Measurements from ENCODE around the gene UBA3. TPM values are rescaled to one million over a fixed set of nuclear protein-coding genes. Genes with fewer than 3 reads are reported as not detected.

Gene UBA3
- total RNA-seq, 4 donors from 2014 or later, result 37.2 to 77.7 (median 48.6) TPM

- H3K4me1 ChIP-seq, result peaks cover 25% of the 10 kb centered on the region
- DNase-seq (ENCODE audit: low spot score in 2 of 2), result peak; percentile 81 to 85
- no peak for TF ChIP-seq POLR2AphosphoS5 (IDR thresholded peaks at IDR 0.05)
- H3K36me3 ChIP-seq, result peaks cover 3% of the 10 kb centered on the region
- H3K9me3 ChIP-seq, result no peaks in the 10 kb centered on the region
- peak overlapping the region; percentile 61 for H3K4me3 ChIP-seq
- 2% methylated on average over 24 of the region's 36 CpGs for WGBS
- H3K27me3 ChIP-seq, result no peaks in the 10 kb centered on the region
- H3K27ac ChIP-seq, result peak overlapping the region; percentile 92
These were observed 67.3 kb downstream of the UBA3 start for GRCh38 chr3:69012800-69013252.

- H3K4me1 ChIP-seq, result peaks cover 25% of the 10 kb centered on the region
- peak in 1 of 2 donors; percentile 70 for DNase-seq (ENCODE audit: low spot score in 2 of 2)
- 41% methylated on average over 16 of the region's 22 CpGs for WGBS
These were observed 67.9 kb downstream of the UBA3 start for GRCh38 chr3:69012100-69012799.

GRCh38 chr3:69011096-69011730 is 69.0 kb downstream of the UBA3 start:
- TF ChIP-seq POLR2A (IDR thresholded peaks at IDR 0.05), result no peak
- TF ChIP-seq CTCF (IDR thresholded peaks at IDR 0.05), result no peak
- no peak for TF ChIP-seq POLR2AphosphoS5 (IDR thresholded peaks at IDR 0.05)
- no peak for TF ChIP-seq EP300 (IDR thresholded peaks at IDR 0.05)
- WGBS, result 94% methylated on average over 8 of the region's 8 CpGs
- Histone ChIP-seq H3K27me3 (no peaks in the 10 kb centered on the region), H3K9me3 (no peaks in the 10 kb centered on the region), H3K4me3 (no peak overlapping the region), H3K27ac (peak overlapping the region; percentile 92), H3K36me3 (peaks cover 9% of the 10 kb centered on the region), H3K4me1 (peaks cover 25% of the 10 kb centered on the region)
- no peak for DNase-seq (ENCODE audit: low spot score in 2 of 2)

More at GRCh38 chr3:69012100-69012799, 67.9 kb downstream of the UBA3 start:
- Histone ChIP-seq H3K27ac (peak overlapping the region; percentile 92), H3K4me3 (peak overlapping the region; percentile 61), H3K9me3 (no peaks in the 10 kb centered on the region), H3K36me3 (peaks cover 7% of the 10 kb centered on the region), H3K27me3 (no peaks in the 10 kb centered on the region)
- TF ChIP-seq POLR2A (IDR thresholded peaks at IDR 0.05) (no peak), POLR2AphosphoS5 (IDR thresholded peaks at IDR 0.05) (peak in 2 of 3 donors; percentile 15 to 16)

- no peak for DNase-seq (ENCODE audit: low spot score in 2 of 2)
- 45% methylated on average over 3 of the region's 3 CpGs for WGBS
- H3K4me1 ChIP-seq, result peaks cover 28% of the 10 kb centered on the region
- no peaks in the 10 kb centered on the region for H3K27me3 ChIP-seq
- H3K9me3 ChIP-seq, result no peaks in the 10 kb centered on the region
- TF ChIP-seq POLR2A (IDR thresholded peaks at IDR 0.05) (no peak), POLR2AphosphoS5 (IDR thresholded peaks at IDR 0.05) (no peak)
- H3K4me3 ChIP-seq, result no peak overlapping the region
- peaks cover 16% of the 10 kb centered on the region for H3K36me3 ChIP-seq
- no peak overlapping the region for H3K27ac ChIP-seq
These were observed 70.4 kb downstream of the UBA3 start for GRCh38 chr3:69009559-69010410.

GRCh38 chr3:69008980-69009379 is 71.2 kb downstream of the UBA3 start:
- H3K9me3 ChIP-seq, result no peaks in the 10 kb centered on the region
- no peak for DNase-seq (ENCODE audit: low spot score in 2 of 2)
- peaks cover 24% of the 10 kb centered on the region for H3K36me3 ChIP-seq
- H3K4me1 ChIP-seq, result peaks cover 23% of the 10 kb centered on the region
- H3K27ac ChIP-seq, result no peak overlapping the region
- H3K4me3 ChIP-seq, result no peak overlapping the region
- WGBS, result 61% methylated on average over 2 of the region's 2 CpGs
- TF ChIP-seq POLR2AphosphoS5 (IDR thresholded peaks at IDR 0.05) (no peak), CTCF (IDR thresholded peaks at IDR 0.05) (no peak), POLR2A (IDR thresholded peaks at IDR 0.05) (no peak), EP300 (IDR thresholded peaks at IDR 0.05) (no peak)
- no peaks in the 10 kb centered on the region for H3K27me3 ChIP-seq

- Histone ChIP-seq H3K9me3 (no peaks in the 10 kb centered on the region), H3K27me3 (no peaks in the 10 kb centered on the region), H3K36me3 (peaks cover 48% of the 10 kb centered on the region), H3K27ac (no peak overlapping the region), H3K4me3 (no peak overlapping the region), H3K4me1 (peaks cover 7% of the 10 kb centered on the region)
- TF ChIP-seq POLR2AphosphoS5 (IDR thresholded peaks at IDR 0.05) (no peak), CTCF (IDR thresholded peaks at IDR 0.05) (no peak), POLR2A (IDR thresholded peaks at IDR 0.05) (no peak), EP300 (IDR thresholded peaks at IDR 0.05) (no peak)
- no peak for DNase-seq (ENCODE audit: low spot score in 2 of 2)
- 62% methylated on average over 5 of the region's 5 CpGs for WGBS
These were observed 74.2 kb downstream of the UBA3 start for GRCh38 chr3:69005791-69006482.

Measured in suprapubic skin (tissue), 4 donors.